Fibroblast of lung (primary cell): ENCODE data around the gene KRTAP5-7.
"Not testable (repeated sequence)": the region's sequence is repeated elsewhere in the genome, so short reads cannot be mapped to it uniquely, and the experiment has no call there.

Experiments
- EZH2 ChIP-seq: IDR thresholded peaks from 2 replicates; pipeline ENCODE4 v1.5.1; 2012; ENCODE audit warnings: low read length, control low read depth, mild to moderate bottlenecking; ENCODE audit errors: missing control alignments
- TF ChIP-seq, protein P1 (sequence below), 2 donors: IDR thresholded peaks in 1 of 2; conservative IDR thresholded peaks in 1 of 2; 1 replicate in 1 of 2; 2 replicates in 1 of 2; pipeline ENCODE4 v1.5.1; 2011 to 2012; ENCODE audit warnings: low read length in 2 of 2, control low read depth in 1 of 2, inconsistent platforms in 1 of 2, low read depth in 1 of 2, mild to moderate bottlenecking in 1 of 2

DNA sequence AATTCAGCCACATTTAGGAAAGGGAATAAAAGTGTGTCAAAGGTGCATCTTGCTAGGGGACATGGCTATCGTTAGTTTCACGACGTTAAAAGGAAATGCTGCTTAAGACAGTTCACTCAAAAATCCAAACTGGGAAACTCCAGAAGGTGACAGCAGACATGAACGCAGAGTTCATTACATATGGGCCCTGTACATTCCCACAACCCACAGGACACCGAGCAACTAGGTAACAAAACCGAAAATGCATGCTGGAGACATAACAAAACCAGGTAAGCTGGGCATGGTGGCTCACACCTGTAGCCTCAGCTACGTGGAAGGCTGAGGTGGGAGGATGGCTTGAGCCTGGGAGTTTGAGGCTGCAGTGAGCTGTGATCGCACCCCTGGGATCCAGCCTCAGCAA lies 40.6 kb downstream of the KRTAP5-7 start:
- TF ChIP-seq, protein P1, sequence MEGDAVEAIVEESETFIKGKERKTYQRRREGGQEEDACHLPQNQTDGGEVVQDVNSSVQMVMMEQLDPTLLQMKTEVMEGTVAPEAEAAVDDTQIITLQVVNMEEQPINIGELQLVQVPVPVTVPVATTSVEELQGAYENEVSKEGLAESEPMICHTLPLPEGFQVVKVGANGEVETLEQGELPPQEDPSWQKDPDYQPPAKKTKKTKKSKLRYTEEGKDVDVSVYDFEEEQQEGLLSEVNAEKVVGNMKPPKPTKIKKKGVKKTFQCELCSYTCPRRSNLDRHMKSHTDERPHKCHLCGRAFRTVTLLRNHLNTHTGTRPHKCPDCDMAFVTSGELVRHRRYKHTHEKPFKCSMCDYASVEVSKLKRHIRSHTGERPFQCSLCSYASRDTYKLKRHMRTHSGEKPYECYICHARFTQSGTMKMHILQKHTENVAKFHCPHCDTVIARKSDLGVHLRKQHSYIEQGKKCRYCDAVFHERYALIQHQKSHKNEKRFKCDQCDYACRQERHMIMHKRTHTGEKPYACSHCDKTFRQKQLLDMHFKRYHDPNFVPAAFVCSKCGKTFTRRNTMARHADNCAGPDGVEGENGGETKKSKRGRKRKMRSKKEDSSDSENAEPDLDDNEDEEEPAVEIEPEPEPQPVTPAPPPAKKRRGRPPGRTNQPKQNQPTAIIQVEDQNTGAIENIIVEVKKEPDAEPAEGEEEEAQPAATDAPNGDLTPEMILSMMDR (conservative IDR thresholded peaks at IDR 0.05 in 1 of 2, IDR thresholded peaks at IDR 0.05 in 1 of 2; ENCODE audit: low read depth in 1 of 2, low read length in 2 of 2) = not testable (repeated sequence)
- TF ChIP-seq EZH2 = not testable (repeated sequence)
